ENCODE results near the gene DGCR2.
"Not testable (repeated sequence)": the region's sequence is repeated elsewhere in the genome, so short reads cannot be mapped to it uniquely, and the experiment has no call there.

GRCh38 chr22:19030226-19030888 lies 91.9 kb downstream of the DGCR2 start:
- TF ChIP-seq CTCF (IDR thresholded peaks at IDR 0.05; ENCODE audit: poor library complexity, severe bottlenecking); MXI1 (conservative IDR thresholded peaks at IDR 0.05; ENCODE audit: poor library complexity, severe bottlenecking); EZH2 (IDR thresholded peaks at IDR 0.05; ENCODE audit: borderline replicate concordance, insufficient read depth, low read length, poor library complexity, severe bottlenecking); POLR2AphosphoS5 (IDR thresholded peaks at IDR 0.05): not testable (repeated sequence)
